ENCODE measurements around the gene CPEB1.

DNA sequence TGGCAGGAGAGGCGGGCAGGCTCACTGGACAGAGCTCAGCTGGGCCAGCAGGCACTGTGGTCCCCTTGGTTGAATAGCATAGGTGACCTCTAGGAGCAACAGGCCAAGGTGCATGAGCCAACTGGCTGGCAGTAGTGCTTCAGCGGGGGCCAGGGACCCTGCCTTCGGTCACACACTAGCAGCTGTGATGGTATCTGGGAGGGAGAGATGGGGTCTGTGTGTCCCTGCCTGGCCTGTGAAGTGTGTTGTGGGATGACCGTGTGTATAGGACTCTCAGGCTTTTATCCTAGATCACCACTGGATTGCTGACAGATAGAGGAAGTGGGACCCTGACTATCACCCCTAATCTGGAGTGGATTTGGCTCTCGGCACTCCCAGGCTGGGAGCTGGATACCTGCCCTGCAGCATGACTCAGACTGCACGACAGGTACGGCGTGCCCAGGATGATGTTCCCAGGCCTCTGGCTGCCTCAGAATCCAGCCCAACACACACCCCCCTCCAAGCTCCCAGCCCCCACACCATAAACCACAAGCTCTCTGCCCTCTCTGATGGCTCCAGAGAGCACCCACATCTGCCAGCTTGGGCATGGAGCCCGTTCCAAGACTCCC, 114.7 kb downstream of the CPEB1 start:
- TF ChIP-seq, protein P1, sequence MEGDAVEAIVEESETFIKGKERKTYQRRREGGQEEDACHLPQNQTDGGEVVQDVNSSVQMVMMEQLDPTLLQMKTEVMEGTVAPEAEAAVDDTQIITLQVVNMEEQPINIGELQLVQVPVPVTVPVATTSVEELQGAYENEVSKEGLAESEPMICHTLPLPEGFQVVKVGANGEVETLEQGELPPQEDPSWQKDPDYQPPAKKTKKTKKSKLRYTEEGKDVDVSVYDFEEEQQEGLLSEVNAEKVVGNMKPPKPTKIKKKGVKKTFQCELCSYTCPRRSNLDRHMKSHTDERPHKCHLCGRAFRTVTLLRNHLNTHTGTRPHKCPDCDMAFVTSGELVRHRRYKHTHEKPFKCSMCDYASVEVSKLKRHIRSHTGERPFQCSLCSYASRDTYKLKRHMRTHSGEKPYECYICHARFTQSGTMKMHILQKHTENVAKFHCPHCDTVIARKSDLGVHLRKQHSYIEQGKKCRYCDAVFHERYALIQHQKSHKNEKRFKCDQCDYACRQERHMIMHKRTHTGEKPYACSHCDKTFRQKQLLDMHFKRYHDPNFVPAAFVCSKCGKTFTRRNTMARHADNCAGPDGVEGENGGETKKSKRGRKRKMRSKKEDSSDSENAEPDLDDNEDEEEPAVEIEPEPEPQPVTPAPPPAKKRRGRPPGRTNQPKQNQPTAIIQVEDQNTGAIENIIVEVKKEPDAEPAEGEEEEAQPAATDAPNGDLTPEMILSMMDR (IDR thresholded peaks at IDR 0.05), result no peak
- no peak for TF ChIP-seq POLR2AphosphoS5 (IDR thresholded peaks at IDR 0.05; ENCODE audit: insufficient read depth in 1 of 2, low read depth in 1 of 2)
